Activated CD8-positive, alpha-beta memory T cell treated with anti-CD3 and anti-CD28 coated beads, Interleukin-2, amount 50 U/mL, for 1 hour (primary cell): ENCODE data around the gene RIPK4.

Experiments
- DNase-seq: peaks from one replicate; pipeline ENCODE4 v3.0.0-alpha.2; 2020; ENCODE audit errors: extremely low read depth

RIPK4 gene

GRCh38 chr21:41766883-41767605 lies at the start of gene RIPK4:
TSS of gene RIPK4 (minus strand) at chr21:41767052. CDS start at chr21:41767041, 11 bp downstream.
- peak; percentile 7 for DNase-seq

- DNase-seq = no peak
Observed at GRCh38 chr21:41815652-41816582, 49.1 kb upstream of the RIPK4 start.

GRCh38 chr21:41813226-41813625 lies 46.4 kb upstream of the RIPK4 start:
- DNase-seq = no peak

- DNase-seq = no peak
Observed at GRCh38 chr21:41812679-41813078, 45.8 kb upstream of the RIPK4 start.

- no peak for DNase-seq
Observed at GRCh38 chr21:41810597-41810932, 43.7 kb upstream of the RIPK4 start.

- DNase-seq = no peak
Observed at GRCh38 chr21:41809891-41810596, 43.2 kb upstream of the RIPK4 start.

GRCh38 chr21:41808846-41809245 lies 42.0 kb upstream of the RIPK4 start:
- DNase-seq = no peak

- no peak for DNase-seq
Observed at GRCh38 chr21:41808094-41808493, 41.2 kb upstream of the RIPK4 start.

GRCh38 chr21:41806773-41807172 lies 39.9 kb upstream of the RIPK4 start:
- DNase-seq = no peak

GRCh38 chr21:41805643-41806042 lies 38.8 kb upstream of the RIPK4 start:
- no peak for DNase-seq

GRCh38 chr21:41805038-41805437 lies 38.2 kb upstream of the RIPK4 start:
- DNase-seq = no peak

GRCh38 chr21:41804381-41804780 lies 37.5 kb upstream of the RIPK4 start:
- no peak for DNase-seq

- no peak for DNase-seq
Observed at GRCh38 chr21:41803316-41803715, 36.5 kb upstream of the RIPK4 start.

- no peak for DNase-seq
Observed at GRCh38 chr21:41802684-41803083, 35.8 kb upstream of the RIPK4 start.

- no peak for DNase-seq
Observed at GRCh38 chr21:41802198-41802584, 35.3 kb upstream of the RIPK4 start.

GRCh38 chr21:41801321-41802197 lies 34.7 kb upstream of the RIPK4 start:
- DNase-seq = no peak

GRCh38 chr21:41800425-41801320 lies 33.8 kb upstream of the RIPK4 start:
- DNase-seq = no peak

GRCh38 chr21:41799763-41800162 lies 32.9 kb upstream of the RIPK4 start:
- DNase-seq = no peak

- DNase-seq = no peak
Observed at GRCh38 chr21:41798326-41798725, 31.5 kb upstream of the RIPK4 start.

GRCh38 chr21:41796476-41797080 lies 29.7 kb upstream of the RIPK4 start:
- DNase-seq = no peak
